K562 (cell line): ENCODE measurements around the gene RNF227. TPM values are rescaled to one million over a fixed set of nuclear protein-coding genes. Genes with fewer than 3 reads are reported as not detected.

Experiments used
- ATAC-seq: fragments of 200-7000 bp; cut with Tn5 transposase; 3 replicates; pipeline ENCODE4 v1.9.1; 2020; ENCODE audit warnings: moderate library complexity
- BruUV-seq: library from RNA; stranded (reverse); fragments of 400-500 nt; replicated peaks from 2 replicates; lab custom pipeline; 2021; lab: Mats Ljungman, UMichigan
- CTCF ChIA-PET: fragments of 300-600 bp; formaldehyde crosslinking; extraction: SDS; loops from one replicate; lab custom pipeline; 2021; ENCODE audit warnings: low intra/inter-chr PET ratio; lab: Yijun Ruan, JAX
- POLR2A ChIA-PET: fragments of 300-600, 350-650 bp; sonication (Branson Sonifier 250); formaldehyde crosslinking; extraction: SDS; loops from one replicate; lab custom pipeline; 2021; ENCODE audit warnings: antibody characterized with exemption, inconsistent platforms; lab: Yijun Ruan, JAX
- DNase-seq, 4 experiments: peaks; one replicate each; pipeline versions ENCODE4 v3.0.0 to v3.0.0-alpha.2; 2011 to 2018; ENCODE audit warnings: low spot score in 3 of 4, mixed read lengths in 3 of 4; ENCODE audit errors: extremely low read depth in 1 of 4
- FAIRE-seq: peaks from 2 replicates; lab custom pipeline; 2011; peaks lifted over from hg19 to GRCh38; lab: Jason Lieb, UNC
- H2AFZ ChIP-seq: 2 replicates; pipeline ENCODE4 v1.6.0; 2011; ENCODE audit warnings: low read depth, low read length, control low read depth, inconsistent platforms
- H3K27ac ChIP-seq: fragments of 200-600 bp; 3 replicates; pipeline ENCODE4 v1.8.0; 2011; ENCODE audit warnings: low read depth, mild to moderate bottlenecking, control low read depth, inconsistent platforms, low read length, moderate library complexity, mixed read lengths; ENCODE audit errors: extremely low read depth
- H3K27me3 ChIP-seq, 2 experiments: fragments of 300-600 bp in 1 of 2; 2 replicates in 1 of 2; 3 replicates in 1 of 2; pipeline versions ENCODE4 v1.6.0 to v1.8.0; 2011; ENCODE audit warnings: inconsistent platforms in 2 of 2, low read length in 2 of 2, mild to moderate bottlenecking in 1 of 2, mixed read lengths in 1 of 2, moderate library complexity in 1 of 2; ENCODE audit not compliant: control insufficient read depth in 2 of 2, insufficient read depth in 2 of 2
- H3K36me3 ChIP-seq: fragments of 300-600 bp; 3 replicates; pipeline ENCODE4 v1.8.0; 2011; ENCODE audit warnings: mild to moderate bottlenecking, low read length, inconsistent platforms; ENCODE audit not compliant: control insufficient read depth, insufficient read depth
- H3K4me1 ChIP-seq, 2 experiments: fragments of 200-600 bp in 1 of 2; replicated peaks in 1 of 2; 2 replicates in 1 of 2; 3 replicates in 1 of 2; pipeline versions ENCODE4 v1.5.1 to v1.8.0; 2011; ENCODE audit warnings: inconsistent platforms in 2 of 2, low read length in 2 of 2, mild to moderate bottlenecking in 1 of 2, mixed read lengths in 1 of 2, moderate library complexity in 1 of 2; ENCODE audit not compliant: control insufficient read depth in 2 of 2, insufficient read depth in 2 of 2
- H3K4me2 ChIP-seq: 2 replicates; pipeline ENCODE4 v1.6.1; 2011; ENCODE audit warnings: low read length, control low read depth, inconsistent platforms, mixed read lengths; ENCODE audit not compliant: insufficient read depth
- H3K4me3 ChIP-seq: fragments of 200-600 bp; sonication (generic), shearing (Covaris generic); 2 replicates; pipeline ENCODE4 v1.5.1; 2016; ENCODE audit warnings: control low read depth, inconsistent platforms
- H3K79me2 ChIP-seq: fragments of 200-600 bp; 3 replicates; pipeline ENCODE4 v1.8.0; 2011; ENCODE audit warnings: low read length, inconsistent platforms; ENCODE audit not compliant: control insufficient read depth, insufficient read depth
- H3K9ac ChIP-seq, 2 experiments: 2 replicates each; pipeline versions ENCODE4 v1.6.0 to v1.6.1; 2011; ENCODE audit warnings: low read depth in 2 of 2, low read length in 2 of 2, control low read depth in 1 of 2, inconsistent platforms in 1 of 2, mild to moderate bottlenecking in 1 of 2, mixed read lengths in 1 of 2; ENCODE audit not compliant: insufficient read depth in 1 of 2
- H3K9me1 ChIP-seq: one replicate; pipeline ENCODE4 v1.6.0; 2011; ENCODE audit warnings: inconsistent platforms, mild to moderate bottlenecking, low read length, moderate library complexity; ENCODE audit not compliant: control insufficient read depth, insufficient read depth
- H3K9me3 ChIP-seq: replicated peaks from 2 replicates; pipeline ENCODE4 v1.5.1; 2011; ENCODE audit warnings: low read depth, low read length, inconsistent platforms; ENCODE audit not compliant: control insufficient read depth, insufficient read depth
- H4K20me1 ChIP-seq: replicated peaks from 2 replicates; pipeline ENCODE4 v1.6.1; 2011; ENCODE audit warnings: low read length, inconsistent platforms, mixed read lengths; ENCODE audit not compliant: control insufficient read depth, insufficient read depth
- C11orf30 ChIP-seq: fragments of 450-650 bp; IDR thresholded peaks from 2 replicates; pipeline ENCODE4 v1.6.1; 2016; ENCODE audit warnings: low read depth, mild to moderate bottlenecking
- MLX ChIP-seq, 2 experiments: fragments of 450-650 bp in 1 of 2; sonication (generic) in 1 of 2; formaldehyde crosslinking; conservative IDR thresholded peaks; 2 replicates each; pipeline versions ENCODE4 v1.4.0 to v1.8.1; 2020 to 2022; ENCODE audit warnings: mild to moderate bottlenecking in 1 of 2, missing genetic modification reagents in 1 of 2
- ZNF124 ChIP-seq: sonication (generic); formaldehyde crosslinking; IDR thresholded peaks from 2 replicates; pipeline ENCODE4 v1.8.1; 2022; ENCODE audit warnings: missing genetic modification reagents
- ZNF232 ChIP-seq: sonication (generic); formaldehyde crosslinking; IDR thresholded peaks from 2 replicates; pipeline ENCODE4 v1.8.0; 2022; ENCODE audit warnings: mild to moderate bottlenecking, missing genetic modification reagents
- ZNF316 ChIP-seq: fragments of 450-650 bp; IDR thresholded peaks from 2 replicates; pipeline ENCODE4 v1.6.1; 2016
- ZNF518B ChIP-seq: fragments of 250-450 bp; sonication (Bioruptor Pico); IDR thresholded peaks from 2 replicates; pipeline ENCODE4 v1.5.0; 2021; ENCODE audit warnings: mild to moderate bottlenecking, moderate library complexity
- ZNF584 ChIP-seq: fragments of 200-800 bp; sonication (Bioruptor generic); IDR thresholded peaks from 2 replicates; pipeline ENCODE4 v1.6.1; 2016; ENCODE audit warnings: low read depth, mild to moderate bottlenecking, missing genetic modification characterization, missing compliant biosample characterization
- WGBS: fragments of 100-300 bp; shearing (Covaris generic); methylation state at CpG from one replicate; pipeline ENCODE4 v1.1.6; 2016; ENCODE audit warnings: low coverage, mixed read lengths; ENCODE audit not compliant: insufficient coverage; ENCODE audit errors: missing lambda C conversion rate; 5-methylcytosine and 5-hydroxymethylcytosine counted together
- in situ Hi-C: fragments of 300-500 bp; cut with MboI; formaldehyde crosslinking; loops from 4 replicates; pipeline ENCODE4 v1.15.0; 2018; ENCODE audit warnings: inconsistent platforms, mixed read lengths
- intact Hi-C: fragments of 100-400 bp; cut with micrococcal nuclease; formaldehyde crosslinking; loops from 2 replicates; pipeline ENCODE4 v1.14.2; 2022
- polyA plus RNA-seq, 8 experiments: library from polyadenylated mRNA; depleted of rRNA in 4 of 8; stranded (reverse) in 5 of 8; unstranded in 3 of 8; fragments of >200 nt; fragmentation: Nextera tagmentation in 2 of 8; fragmentation: Illumina TruSeq in 1 of 8; extraction: Ambion mirVana in 2 of 8; extraction: Trizol in 1 of 8; gene quantifications; 2 replicates each; pipeline versions ENCODE4 v1.2.1 to v1.2.3, GENCODE V29; 2011 to 2014; ENCODE audit warnings: inconsistent platforms in 1 of 8, missing spikeins in 1 of 8
- total RNA-seq, 7 experiments: library from RNA; depleted of rRNA in 6 of 7; stranded (reverse); fragments of >200 nt in 6 of 7; fragmentation: Illumina TruSeq in 2 of 7; extraction: Trizol in 2 of 7; gene quantifications; 2 replicates each; pipeline versions ENCODE4 v1.2.1 to v1.2.3, GENCODE V29; 2011 to 2021; ENCODE audit warnings: low replicate concordance in 1 of 7

RNF227 gene
- total and polyA plus RNA-seq, 9 of the 15 experiments (the other 6 are each of a cell fraction or from before 2014, with no cell fraction given) = 1.1 to 6.7 (median 2.3) TPM

GRCh38 chr17:7878234-7878633, 37.9 kb downstream of the RNF227 start:
- TF ChIP-seq ZNF316 = peak; percentile 42
- no peak for TF ChIP-seq ZNF584 (CRISPR knock-in tag)
- peak; percentile 17; the same call in 1 of the 2 replicates for TF ChIP-seq C11orf30
- TF ChIP-seq ZNF232 (CRISPR knock-in tag) = no peak
- TF ChIP-seq MLX (CRISPR knock-in tag; conservative IDR thresholded peaks at IDR 0.05) = no peak
- TF ChIP-seq ZNF124 = no peak
- no peak for TF ChIP-seq ZNF518B (CRISPR knock-in tag)
- no peaks in the 10 kb centered on the region for H3K9me1 ChIP-seq
- H3K9me3 ChIP-seq = no peaks in the 10 kb centered on the region
- 89% methylated on average over 6 of the region's 7 CpGs for WGBS
- ChIA-PET POLR2A (no interaction called here), CTCF (no interaction called here)
- H3K9ac ChIP-seq = no peak overlapping the region
- peaks cover 10% of the 10 kb centered on the region; the same call in 2 of the 3 replicates for H3K79me2 ChIP-seq
- H3K36me3 ChIP-seq = peaks cover 46% of the 10 kb centered on the region; the same call in 2 of the 3 replicates
- H3K4me3 ChIP-seq = no peak overlapping the region
- intact Hi-C loops = no loop called here
- H3K27ac ChIP-seq = no peak overlapping the region
- in situ Hi-C loops = no loop called here
- no peak for ATAC-seq
- H3K27me3 ChIP-seq = no peaks in the 10 kb centered on the region
- no peak for FAIRE-seq
- no peak overlapping the region for H3K4me2 ChIP-seq
- no TSS peak for BruUV-seq
- no peaks in the 10 kb centered on the region for H4K20me1 ChIP-seq
- no peak for DNase-seq
- H2AFZ ChIP-seq = no peak overlapping the region
- H3K4me1 ChIP-seq = peaks cover 7 to 31% of the 10 kb centered on the region in 2 experiments
